ENCODE results near the gene ZBTB40.

Gene ZBTB40

DNA sequence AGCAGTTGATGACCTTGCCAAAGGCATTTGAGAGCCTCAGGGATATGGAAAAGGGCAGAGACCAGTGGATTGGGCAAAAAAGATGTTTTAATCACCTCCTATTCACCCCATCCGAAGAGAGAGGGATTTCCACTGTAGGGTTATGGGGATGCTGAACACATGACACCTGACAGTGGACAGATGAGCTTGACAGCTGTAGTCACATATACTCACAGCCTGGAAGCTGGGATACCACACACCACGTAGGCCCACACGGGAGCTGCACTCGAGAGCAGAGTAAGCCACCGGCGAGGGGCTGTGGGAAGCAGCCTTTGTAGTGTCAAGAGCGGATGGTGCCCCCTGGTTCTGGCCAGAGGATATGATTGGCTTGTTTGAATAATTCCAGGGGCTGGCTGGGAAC, 20.0 kb downstream of the ZBTB40 start:
- no peak for DNase-seq (ENCODE audit: low read depth)

DNA sequence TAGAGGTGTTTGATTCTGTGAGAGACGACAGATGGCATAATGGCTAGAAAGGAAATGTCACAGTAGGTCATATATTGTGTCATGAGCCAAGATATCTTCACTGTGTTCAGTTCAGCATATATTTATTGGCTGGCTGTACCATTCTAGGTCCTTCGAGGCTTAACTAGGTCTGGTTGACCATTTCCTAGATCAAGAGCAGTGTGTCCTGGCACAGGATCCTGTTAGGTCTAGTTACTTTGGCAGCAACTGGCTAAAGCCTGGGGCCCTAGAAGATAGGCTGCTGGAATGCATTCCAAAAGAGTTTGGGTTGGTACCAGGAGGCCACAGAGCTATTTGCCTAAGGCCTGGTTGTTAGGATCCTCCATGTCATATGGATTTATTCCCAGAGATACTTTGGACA, 20.9 kb downstream of the ZBTB40 start:
- DNase-seq (ENCODE audit: low read depth): no peak

DNA sequence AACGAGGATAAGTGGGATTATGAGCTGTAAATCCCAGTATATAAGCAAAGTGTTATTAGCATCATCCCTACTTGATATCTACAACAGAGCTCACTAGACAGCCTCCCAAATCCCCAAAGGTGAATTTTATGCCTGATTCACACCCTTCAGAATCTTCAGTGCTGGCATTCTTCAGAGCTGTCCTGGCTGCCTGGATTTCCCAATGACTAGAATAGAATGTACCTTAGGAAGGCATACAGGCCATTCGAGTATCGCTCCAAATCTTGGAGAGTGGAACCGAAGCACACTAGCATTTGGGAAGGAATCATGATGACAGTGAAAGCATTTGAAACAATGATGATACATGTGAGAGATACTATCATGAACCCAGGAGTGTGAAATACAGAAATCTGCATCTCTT, 22.3 kb downstream of the ZBTB40 start:
- DNase-seq (ENCODE audit: low read depth): no peak

DNA sequence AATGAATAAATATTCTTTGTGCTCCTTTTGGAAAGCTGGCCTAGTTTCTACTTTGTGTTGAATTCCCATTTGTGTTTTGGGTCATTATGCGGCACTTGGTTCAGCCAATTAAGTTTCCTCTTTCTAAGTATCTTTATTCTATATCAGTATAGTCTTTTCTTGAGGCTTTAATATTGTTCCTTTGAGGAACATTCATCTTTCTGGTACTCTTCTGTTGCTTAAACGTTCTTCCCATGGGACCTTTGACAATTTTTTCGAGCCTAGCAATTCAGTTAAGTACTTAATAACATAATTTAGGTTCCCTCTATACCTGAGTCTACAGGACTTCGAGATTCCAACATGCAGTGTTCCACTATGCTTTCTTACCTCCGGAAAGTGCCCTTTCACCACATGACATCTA, 24.9 kb downstream of the ZBTB40 start:
- DNase-seq (ENCODE audit: low read depth): no peak

DNA sequence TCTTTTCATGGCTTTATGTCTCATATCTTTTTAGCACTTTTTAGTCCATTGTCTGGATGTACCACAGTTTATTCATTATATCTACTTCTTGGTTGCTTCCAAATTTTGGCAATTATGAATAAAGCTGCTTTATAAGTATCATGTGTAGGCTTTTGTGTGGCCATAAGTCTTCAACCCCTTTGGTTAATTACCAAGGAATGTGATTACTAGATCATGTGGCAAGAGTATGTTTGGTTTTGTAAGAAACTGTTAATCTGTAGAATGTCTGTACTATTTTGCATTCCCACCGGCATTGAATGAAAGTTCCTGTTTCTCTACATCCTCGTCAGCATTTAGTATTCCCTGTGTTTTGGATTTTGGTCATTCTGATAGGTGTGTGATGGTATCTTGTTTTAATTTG, 31.5 kb downstream of the ZBTB40 start:
- no peak for DNase-seq (ENCODE audit: low read depth)

DNA sequence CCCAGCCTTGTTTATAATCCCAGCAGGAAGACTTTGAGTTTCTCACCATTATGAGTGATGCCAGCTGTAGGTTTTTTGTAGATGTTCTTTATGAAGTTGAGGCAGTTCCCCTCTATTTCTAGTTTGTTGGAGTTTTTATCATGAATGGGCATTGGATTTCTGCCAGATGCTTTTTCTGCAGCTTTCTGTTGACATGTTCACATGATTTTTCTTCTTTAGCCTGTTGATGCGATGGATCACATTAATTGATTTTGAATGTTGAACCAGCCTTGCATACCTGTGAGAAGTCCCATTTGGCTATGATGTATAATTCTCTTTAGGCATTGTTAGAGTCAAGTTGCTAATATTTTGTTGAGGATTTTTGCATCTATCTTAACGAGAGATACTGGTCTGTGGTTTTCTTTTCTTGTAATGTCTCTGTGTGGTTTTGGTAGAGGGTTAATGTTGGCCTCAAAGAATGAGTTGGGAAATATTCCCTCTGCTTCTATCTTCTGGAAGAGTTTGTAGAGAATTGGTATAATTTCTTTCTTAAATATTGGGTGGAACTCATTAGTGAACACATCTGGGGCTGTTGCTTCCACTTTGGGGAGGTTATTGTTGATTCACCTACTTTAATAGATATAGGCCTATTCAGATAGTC, 33.2 kb downstream of the ZBTB40 start:
- DNase-seq (ENCODE audit: low read depth): no peak

DNA sequence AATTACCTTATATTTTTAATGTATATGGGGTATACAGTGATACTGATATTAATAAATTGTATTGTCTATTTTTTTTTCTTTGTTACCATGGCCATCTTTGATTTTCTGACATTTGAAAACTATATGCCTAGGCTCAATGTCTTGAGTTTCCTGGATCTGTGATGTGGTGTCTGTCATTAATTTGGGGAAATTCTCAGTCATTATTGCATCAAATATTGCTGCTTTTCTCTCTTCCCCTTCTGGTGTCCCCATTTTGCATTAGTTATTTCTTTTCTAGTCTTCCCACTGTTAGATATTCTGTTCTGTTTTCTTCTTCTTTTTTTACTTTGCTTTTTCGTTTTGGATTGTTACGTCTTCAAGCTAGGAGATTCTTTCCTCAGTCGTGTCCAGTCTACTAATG, 33.8 kb downstream of the ZBTB40 start:
- DNase-seq (ENCODE audit: low read depth): no peak

DNA sequence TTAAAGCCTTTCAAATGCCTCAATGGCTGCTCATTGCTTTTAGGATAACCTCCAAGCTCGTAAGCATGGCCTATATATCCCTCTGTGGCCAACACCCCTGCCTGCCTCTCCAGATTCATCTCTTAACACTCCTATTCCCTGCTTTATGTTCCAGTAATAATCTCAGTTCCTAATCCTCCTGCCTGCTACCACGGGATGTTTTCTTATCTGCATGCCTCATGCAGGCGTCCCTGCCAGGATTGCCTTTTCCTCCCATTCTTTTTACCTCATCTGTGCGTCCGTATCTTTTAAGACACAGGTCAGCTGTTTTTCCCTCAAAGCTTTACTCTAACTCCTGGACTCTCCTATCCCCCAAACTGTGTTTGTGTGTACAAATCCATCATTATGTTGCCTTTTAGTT, 36.1 kb downstream of the ZBTB40 start:
- DNase-seq (ENCODE audit: low read depth): no peak

DNA sequence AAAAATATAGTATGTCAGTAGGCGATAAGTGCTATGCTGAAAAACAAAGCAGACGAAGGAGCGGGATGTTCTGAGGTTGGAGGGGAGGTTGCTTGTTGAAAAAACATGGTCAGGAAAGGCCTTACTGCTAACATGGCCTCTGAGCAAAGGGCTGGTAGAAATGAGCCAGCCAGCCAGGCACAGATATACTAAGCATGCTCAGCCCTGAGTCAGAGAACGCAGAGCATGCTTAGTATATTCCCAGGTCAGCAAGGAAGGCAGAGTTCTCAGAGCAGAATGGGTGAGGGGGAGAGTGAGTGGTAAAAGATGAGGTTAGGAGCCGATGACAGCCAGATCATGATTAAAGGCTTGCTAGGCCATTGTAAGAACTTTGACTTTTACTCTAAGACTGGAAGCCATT, 36.7 kb downstream of the ZBTB40 start:
- no peak for DNase-seq (ENCODE audit: low read depth)

DNA sequence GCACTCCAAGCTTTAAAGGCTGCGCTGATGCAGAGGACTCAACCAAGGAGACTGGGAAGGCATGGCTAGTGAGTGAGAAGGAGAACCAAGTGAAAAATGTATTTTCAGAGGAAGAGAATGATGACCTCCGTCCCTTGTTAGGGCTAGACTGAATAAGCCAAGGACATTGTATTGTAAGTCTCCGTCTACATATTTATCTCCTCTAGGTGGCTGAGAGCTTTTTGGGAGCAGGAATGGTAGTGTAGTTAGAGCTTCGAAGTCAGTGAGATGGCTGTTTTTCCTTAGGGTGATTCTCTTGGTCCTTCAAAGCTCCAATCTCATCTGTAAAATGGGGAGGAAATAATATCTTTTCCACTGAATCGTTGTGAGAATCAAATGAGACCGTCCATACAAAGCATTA, 37.6 kb downstream of the ZBTB40 start:
- DNase-seq (ENCODE audit: low read depth): no peak

DNA sequence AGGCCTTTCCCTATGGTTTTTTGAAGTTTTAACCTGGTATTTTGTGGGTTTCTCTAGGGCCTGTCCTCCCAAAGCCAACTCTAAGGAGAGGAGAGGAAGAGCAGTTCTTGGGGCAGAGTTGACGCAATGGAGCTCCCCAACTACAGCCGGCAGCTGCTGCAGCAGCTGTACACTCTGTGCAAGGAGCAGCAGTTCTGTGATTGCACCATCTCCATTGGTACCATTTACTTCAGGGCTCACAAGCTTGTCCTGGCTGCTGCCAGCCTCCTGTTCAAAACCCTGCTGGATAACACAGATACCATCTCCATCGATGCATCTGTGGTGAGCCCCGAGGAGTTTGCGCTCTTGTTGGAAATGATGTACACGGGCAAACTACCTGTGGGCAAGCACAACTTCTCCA, 38.2 kb downstream of the ZBTB40 start:
- DNase-seq (ENCODE audit: low read depth): no peak

DNA sequence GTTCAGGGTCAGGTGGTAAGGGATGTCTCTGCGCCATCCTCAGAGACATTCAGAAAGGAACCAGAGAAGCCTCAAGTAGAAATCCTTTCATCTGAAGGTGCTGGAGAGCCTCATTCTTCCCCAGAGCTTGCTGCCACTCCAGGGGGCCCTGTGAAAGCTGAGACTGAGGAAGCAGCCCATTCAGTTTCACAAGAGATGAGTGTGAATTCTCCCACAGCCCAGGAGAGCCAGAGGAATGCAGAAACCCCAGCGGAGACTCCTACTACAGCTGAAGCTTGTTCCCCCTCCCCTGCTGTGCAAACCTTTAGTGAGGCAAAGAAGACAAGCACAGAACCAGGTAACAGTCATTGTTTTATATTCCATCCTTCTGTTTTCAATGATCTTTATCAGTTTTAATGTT, 38.7 kb downstream of the ZBTB40 start:
- DNase-seq (ENCODE audit: low read depth): no peak

DNA sequence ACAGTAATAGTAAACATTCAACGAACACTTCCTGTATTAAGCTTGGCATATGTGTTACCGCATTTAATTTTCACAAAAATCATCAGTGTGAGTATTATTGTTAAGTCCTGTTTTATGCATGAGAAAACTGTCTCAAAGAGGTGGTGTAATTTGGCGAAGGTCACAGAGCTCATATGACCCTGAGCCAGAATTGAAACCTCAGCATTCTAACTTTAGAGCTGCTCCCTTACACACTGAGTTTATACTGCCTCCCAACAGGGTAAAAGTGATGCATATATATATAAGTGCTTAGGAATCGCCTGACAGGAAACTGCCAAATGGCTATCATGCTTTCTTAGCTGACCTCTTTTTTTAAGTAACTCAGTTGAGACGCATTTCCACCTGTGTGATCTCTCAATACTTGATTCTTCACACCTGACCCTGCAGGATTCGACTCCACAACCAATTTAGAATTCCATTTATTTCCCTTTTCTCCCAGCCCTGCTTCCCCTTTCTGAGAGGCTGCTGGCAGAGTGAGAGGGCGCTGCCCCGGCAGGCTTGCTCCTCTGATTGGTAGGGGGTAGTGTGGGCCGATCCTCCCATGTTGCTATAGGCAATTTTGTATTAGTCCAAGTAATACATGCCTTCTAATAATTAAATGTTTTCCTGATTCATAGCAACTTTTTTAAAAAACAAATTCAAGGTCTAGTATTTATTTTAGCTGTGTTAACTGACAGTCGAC, 40.5 kb downstream of the ZBTB40 start:
- DNase-seq (ENCODE audit: low read depth): no peak

DNA sequence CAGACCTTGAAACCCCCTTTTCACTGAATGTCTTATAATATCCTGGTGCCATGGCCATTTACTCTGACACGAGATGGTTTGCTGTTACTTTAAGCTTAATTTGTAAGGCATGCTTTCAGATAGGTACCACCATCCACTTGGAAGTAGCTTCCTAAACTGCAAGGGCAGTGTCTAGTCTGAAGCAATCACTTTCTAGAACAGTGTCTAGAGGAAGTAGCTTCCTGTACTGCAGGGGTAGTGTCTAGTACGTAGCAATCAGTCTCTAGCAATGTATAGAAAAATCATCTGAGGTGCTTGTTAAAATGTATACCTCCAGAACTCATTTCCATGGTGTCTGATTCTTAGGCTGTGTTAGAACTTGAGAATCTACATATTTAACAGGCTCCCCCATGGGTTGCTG, 42.5 kb downstream of the ZBTB40 start:
- DNase-seq (ENCODE audit: low read depth): no peak

DNA sequence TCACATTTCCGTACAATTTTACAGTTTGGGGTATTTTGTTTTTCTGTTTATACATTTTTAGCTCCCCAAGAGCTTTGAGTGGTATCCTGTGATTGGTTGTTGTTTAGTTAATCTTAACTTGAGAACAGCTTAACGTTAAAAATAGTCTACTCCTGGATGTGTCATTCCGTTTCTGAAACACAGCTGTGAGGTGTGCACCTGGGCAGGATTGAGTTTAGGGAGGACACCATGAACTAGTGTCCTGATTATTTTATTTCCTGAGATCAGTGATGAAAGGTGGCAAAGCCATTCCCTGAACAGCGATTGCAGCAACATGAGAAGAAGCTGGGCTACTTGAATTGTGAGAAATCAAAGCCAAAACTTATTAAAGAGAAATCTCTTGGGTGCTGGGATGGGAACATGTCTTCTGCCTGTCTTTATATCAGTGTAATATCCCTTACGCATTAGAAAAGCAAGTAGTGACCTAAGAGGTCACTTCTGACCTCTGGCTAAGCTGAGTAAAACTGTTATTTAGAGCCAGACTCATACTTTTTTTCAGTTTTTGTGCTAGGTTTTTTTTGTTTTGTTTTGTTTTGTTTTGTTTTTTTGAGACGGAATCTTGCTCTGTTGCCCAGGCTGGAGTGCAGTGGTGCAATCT, 43.4 kb downstream of the ZBTB40 start:
- no peak for DNase-seq (ENCODE audit: low read depth)

DNA sequence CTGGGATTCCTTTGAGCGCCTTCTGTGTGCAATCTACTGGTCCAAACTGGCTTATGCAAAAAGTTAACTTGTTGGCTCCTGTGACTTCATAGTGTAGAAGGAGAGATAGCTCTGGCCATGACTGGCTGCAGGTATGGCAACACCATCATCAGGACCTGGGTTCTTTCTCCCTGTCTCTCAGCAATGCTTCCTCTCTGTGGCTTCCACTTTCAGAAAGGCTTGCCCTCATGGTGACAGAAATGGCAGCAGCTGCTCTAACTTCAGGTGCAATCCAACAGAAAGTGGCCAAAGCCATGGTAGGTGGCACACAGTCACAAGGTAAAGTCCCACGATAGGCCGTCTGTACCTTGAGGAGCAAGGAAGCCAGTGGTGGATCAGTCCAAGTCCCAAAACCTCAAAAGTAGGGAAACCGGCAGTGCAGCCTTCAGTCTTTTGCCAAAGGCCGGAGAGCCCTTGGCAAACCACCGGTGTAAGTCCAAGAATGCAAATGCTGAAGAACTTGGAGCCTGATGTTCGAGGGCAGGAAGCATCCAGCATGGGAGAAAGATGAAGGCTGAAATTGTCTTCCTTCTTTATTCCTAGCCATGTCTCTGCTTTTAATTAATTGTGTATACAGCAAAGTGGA, 45.0 kb downstream of the ZBTB40 start:
- no peak for DNase-seq (ENCODE audit: low read depth)

DNA sequence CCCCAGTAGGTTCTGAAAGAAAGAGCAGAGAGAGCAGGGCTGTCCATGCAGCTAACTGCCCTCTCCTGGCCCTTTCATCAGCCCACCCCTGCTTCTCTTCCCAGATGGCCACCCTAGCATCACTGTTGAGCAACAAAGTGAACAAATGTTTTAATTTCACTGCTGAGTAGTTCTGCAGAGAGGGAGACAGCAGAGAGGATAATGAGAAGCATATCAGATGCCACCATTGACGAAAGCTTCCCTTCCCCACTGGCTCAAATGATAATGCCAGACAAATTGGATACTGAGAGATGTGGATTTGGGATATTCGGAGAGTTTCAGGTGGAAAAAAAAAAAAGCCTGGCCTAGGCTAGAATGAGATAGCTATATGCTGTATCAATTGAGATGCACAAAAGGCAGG, 46.8 kb downstream of the ZBTB40 start:
- DNase-seq (ENCODE audit: low read depth): no peak

DNA sequence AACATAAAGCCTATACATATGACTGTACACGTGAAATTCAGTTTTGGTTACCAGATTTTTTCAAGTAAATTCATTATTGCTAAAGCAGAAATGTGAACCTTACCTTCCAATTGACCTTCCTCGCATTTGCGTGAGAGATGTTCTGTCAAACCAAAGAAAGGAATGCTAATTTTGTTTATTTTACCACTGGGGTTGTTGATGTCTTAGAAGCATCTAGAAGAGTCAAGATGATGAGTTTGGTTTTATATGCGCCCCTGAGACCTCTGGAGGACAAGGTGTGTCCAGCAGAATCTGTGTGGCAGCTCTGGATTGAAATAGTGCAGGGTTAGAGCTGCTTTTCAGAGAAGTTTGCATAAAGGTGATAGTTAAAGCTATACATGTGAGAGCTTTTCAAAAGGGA, 48.4 kb downstream of the ZBTB40 start:
- no peak for DNase-seq (ENCODE audit: low read depth)

DNA sequence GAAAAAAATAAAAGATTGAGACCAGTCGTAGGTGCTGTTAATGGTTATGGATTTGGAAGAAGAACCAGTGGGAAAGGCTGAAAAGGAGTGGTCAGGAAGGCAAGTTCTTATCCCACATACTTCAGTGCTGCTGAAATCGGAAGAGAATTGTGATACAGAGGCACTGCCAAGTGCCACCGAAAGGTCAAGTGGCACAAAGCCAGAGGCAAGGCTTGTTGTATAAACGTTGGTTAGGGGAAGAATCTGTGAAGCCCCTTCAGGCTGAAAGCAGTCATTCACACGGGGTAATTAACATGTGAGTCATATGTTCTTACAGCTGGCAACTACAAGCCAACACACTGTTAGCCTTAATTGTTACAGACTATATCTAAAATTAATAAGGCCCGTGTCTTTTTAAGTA, 48.8 kb downstream of the ZBTB40 start:
- DNase-seq (ENCODE audit: low read depth): no peak

DNA sequence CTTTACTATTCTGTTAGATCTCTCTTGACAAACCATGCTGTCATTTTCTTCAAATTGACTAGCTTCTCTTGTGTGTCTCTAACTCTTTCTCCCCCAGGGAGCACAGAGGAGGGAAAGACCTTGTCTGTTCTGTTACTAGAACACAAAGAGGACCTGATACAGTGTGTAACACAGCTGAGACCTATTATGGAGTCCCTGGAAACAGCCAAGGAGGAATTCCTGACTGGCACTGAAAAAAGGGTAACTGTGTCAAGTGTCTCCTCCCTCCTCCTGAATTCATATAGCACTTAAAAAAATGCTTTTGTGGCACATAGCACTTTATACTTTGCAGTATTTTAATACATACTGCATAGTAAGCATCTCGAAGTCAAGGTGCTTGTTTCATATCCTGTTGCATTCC, 50.6 kb downstream of the ZBTB40 start:
- DNase-seq (ENCODE audit: low read depth): no peak

DNA sequence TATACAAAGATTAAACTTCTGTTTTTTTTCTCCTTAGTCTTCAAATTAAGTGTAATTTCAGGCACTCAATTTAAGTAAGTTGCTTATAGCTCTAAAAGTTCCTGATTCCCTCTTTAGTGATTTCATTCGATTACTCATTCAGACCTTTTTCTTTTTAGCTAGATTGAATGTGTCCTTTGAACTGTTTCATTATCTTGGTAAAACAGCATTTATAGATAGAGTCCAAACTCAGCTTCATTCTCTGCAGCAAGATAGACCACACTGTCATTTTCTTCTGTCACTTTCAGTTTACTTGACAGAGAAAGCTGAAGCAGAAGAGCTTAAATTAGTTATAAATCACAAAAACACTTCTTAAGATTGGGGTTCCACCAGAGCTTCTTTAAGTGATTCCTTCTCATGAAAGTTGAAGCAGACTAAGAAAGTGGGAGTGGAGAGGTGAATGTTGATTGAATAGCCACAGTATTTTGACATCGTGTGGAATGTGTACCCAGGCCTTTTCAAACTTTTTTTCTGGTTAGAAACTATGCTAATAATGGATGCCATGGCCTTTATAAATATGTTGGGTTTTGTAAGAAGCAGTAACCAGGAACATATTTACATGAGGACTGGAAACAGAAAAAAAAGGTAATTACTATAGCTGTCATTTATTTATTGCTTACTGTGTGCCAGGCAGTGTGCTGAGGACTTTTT, 52.2 kb downstream of the ZBTB40 start:
- DNase-seq (ENCODE audit: low read depth): no peak

DNA sequence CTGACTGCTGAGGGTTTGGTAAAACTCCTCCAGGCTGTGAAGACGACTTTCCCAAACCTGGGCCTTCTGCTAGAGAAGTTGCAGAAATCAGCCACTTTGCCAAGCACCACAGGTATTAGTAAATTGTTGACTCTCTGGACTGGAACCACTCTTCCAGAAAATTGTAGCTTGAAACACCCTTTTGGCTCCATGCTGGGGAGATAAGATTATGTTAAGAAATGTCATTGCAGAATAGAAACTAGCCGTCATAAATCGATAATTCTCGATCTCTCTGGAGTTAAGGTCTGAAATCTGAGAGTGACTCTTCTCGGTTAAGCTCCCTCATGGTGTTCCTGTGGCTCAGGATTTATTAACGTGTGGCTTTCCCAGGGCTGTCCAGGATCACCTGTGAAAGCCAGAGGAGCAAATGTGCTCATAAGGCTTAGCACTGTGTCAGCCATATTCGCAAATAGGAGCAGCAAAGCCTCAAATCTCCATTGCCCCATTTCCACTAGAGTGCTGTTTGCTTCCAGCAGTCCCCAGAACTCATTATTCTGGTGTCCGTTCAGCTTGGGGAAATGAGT, 54.6 kb downstream of the ZBTB40 start:
- DNase-seq (ENCODE audit: low read depth): no peak

Data from stimulated activated CD8-positive, alpha-beta memory T cell treated with anti-CD3 and anti-CD28 coated beads, Interleukin-15, amount 100 ng/mL, for 1 hour (primary cell).